Transverse colon (tissue), 4 donors: ENCODE results near the gene PDIK1L. TPM values are rescaled to one million over a fixed set of nuclear protein-coding genes. Genes with fewer than 3 reads are reported as not detected.

Experiments used
- DNase-seq: peaks from one replicate; pipeline ENCODE4 v3.0.0-alpha.2; 2019
- H3K27ac ChIP-seq, 4 donors: fragments of 200-600 bp; sonication (generic); 2 replicates each; pipeline ENCODE4 v1.5.1; 2016 to 2018; ENCODE audit warnings: inconsistent platforms in 4 of 4
- H3K27me3 ChIP-seq: fragments of 200-600 bp; sonication (generic); 2 replicates; pipeline ENCODE4 v1.5.1; 2017; ENCODE audit warnings: inconsistent platforms
- H3K36me3 ChIP-seq, 4 donors: fragments of 200-600 bp; sonication (generic); 2 replicates each; pipeline ENCODE4 v1.5.1; 2017 to 2019; ENCODE audit warnings: inconsistent platforms in 4 of 4
- H3K4me1 ChIP-seq, 4 donors: fragments of 200-600 bp; sonication (generic); 2 replicates each; pipeline ENCODE4 v1.5.1; 2017 to 2020; ENCODE audit warnings: inconsistent platforms in 4 of 4
- H3K4me3 ChIP-seq, 4 donors: fragments of 200-600 bp; sonication (generic); 1 replicate in 1 of 4; 2 replicates in 3 of 4; pipeline versions ENCODE4 v1.5.1 to v1.6.1; 2017 to 2019; ENCODE audit warnings: inconsistent platforms in 4 of 4
- H3K9me3 ChIP-seq, 2 donors: fragments of 200-600 bp; sonication (generic); 2 replicates each; pipeline ENCODE4 v1.5.1; 2017 to 2019; ENCODE audit warnings: inconsistent platforms in 2 of 2
- EP300 ChIP-seq: sonication (generic); formaldehyde crosslinking; IDR thresholded peaks from one replicate; pipeline ENCODE4 v1.6.1; 2017; ENCODE audit warnings: antibody characterized with exemption, low read depth
- POLR2A ChIP-seq: fragments of 450-650 bp; IDR thresholded peaks from one replicate; pipeline ENCODE4 v1.6.1; 2016; ENCODE audit warnings: antibody characterized with exemption, mild to moderate bottlenecking, moderate library complexity
- POLR2AphosphoS5 ChIP-seq, 3 donors: sonication (generic); formaldehyde crosslinking; IDR thresholded peaks; one replicate each; pipeline ENCODE4 v1.6.1; 2016; ENCODE audit warnings: antibody characterized with exemption in 3 of 3
- WGBS, 2 donors: methylation state at CpG; one replicate each; pipeline ENCODE4 v1.1.5; 2018; ENCODE audit warnings: low coverage in 1 of 2; 5-methylcytosine and 5-hydroxymethylcytosine counted together
- in situ Hi-C, 4 donors: fragments of 200-750 bp; cut with MboI; loops; one replicate each; pipeline versions ENCODE4 v1.15.0 to v1.15.1; 2017; ENCODE audit warnings: low sequenced_read_pairs in 3 of 4, low pct_ligation_motif_present in 1 of 4, low pct_unique_long_range_greater_than_20kb in 1 of 4
- intact Hi-C: fragments of 100-400 bp; cut with DNase I; formaldehyde crosslinking; loops from one replicate; pipeline ENCODE4 v1.15.1; 2023; ENCODE audit warnings: low total_unique reads
- total RNA-seq, 4 donors: library from RNA; depleted of rRNA; stranded (reverse); fragments of >200 nt; gene quantifications; one replicate each; pipeline ENCODE4 v1.1.0, GENCODE V29; 2016
- TF ChIP-seq, protein P1 (sequence below), 5 experiments: fragments of 200-600 bp in 3 of 5; fragments of 450-650 bp in 2 of 5; sonication (generic) in 3 of 5; IDR thresholded peaks; 1 replicate in 2 of 5; 2 replicates in 3 of 5; pipeline ENCODE4 v1.5.1; 2016 to 2017; ENCODE audit warnings: antibody characterized with exemption in 5 of 5, inconsistent platforms in 3 of 5, mild to moderate bottlenecking in 2 of 5, moderate library complexity in 1 of 5

PDIK1L gene
- total RNA-seq, 4 donors from 2014 or later = 4.0 to 15.6 (median 9.8) TPM

DNA sequence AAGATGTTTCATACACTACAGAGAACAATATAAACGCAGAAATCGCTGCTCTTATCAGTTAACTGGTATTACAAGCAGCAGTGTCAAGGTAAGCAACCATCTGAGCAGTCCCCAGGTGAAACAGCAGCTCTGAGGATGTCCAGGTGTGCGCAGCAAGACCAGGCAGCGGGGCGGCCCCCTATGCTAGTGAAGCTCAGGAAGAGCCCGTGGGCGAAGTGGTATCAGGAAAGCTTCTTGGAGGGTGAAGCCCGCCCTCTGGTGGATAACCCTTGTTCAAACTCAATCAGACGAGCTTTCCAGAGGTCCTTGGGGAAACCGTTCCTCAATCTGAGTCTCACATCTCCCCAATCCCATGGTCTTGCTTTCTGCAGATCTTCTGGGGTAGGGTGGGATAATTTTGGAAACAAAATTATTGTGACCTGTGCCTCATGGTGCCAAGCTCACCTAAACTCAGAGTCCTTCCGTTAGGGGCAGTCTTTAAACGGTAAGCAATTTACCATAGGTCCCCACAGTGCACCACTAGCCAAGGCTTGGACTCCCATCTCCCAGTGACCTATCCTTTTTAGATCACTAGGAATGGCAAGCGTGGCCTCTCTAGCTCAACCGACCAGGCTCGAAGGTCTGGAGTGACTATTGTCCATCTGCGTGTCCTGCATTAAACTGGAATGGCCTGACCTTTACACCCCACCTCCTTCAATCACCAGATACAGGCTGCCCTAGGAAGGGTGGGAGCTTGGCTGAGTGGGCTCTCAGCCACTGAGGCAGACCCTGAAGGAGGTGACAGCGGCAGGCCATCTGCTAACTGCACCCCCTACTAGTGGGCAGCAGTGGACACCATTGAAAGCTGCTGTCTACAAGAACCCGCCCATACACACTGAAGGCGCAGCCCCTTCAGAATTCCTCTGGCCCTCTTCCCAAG is 33.7 kb downstream of the PDIK1L start:
- Histone ChIP-seq H3K27ac (no peak overlapping the region), H3K36me3 (no peaks in the 10 kb centered on the region), H3K27me3 (no peaks in the 10 kb centered on the region), H3K4me3 (no peak overlapping the region), H3K4me1 (no peaks in the 10 kb centered on the region), H3K9me3 (no peaks in the 10 kb centered on the region)
- DNase-seq = peak; percentile 87
- in situ Hi-C loops = loop anchor here (5.0 to 25.0 kb wide), 4 partner anchors 38 to 108 kb away; partner anchors contain the start of gene SLC30A2 (in 2 of the 4)
- intact Hi-C loops = loop anchor here (1.0 to 10.0 kb wide), 2 partner anchors 40 to 110 kb away; no protein-coding TSS in a partner anchor
- no peak for TF ChIP-seq POLR2AphosphoS5 (IDR thresholded peaks at IDR 0.05)
- TF ChIP-seq, protein P1, sequence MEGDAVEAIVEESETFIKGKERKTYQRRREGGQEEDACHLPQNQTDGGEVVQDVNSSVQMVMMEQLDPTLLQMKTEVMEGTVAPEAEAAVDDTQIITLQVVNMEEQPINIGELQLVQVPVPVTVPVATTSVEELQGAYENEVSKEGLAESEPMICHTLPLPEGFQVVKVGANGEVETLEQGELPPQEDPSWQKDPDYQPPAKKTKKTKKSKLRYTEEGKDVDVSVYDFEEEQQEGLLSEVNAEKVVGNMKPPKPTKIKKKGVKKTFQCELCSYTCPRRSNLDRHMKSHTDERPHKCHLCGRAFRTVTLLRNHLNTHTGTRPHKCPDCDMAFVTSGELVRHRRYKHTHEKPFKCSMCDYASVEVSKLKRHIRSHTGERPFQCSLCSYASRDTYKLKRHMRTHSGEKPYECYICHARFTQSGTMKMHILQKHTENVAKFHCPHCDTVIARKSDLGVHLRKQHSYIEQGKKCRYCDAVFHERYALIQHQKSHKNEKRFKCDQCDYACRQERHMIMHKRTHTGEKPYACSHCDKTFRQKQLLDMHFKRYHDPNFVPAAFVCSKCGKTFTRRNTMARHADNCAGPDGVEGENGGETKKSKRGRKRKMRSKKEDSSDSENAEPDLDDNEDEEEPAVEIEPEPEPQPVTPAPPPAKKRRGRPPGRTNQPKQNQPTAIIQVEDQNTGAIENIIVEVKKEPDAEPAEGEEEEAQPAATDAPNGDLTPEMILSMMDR (IDR thresholded peaks at IDR 0.05) = peak; percentile 77 to 87 (median 79)
- 27 to 40% methylated on average over 2 to 18 of the region's 19 CpGs for WGBS, 2 donors

DNA sequence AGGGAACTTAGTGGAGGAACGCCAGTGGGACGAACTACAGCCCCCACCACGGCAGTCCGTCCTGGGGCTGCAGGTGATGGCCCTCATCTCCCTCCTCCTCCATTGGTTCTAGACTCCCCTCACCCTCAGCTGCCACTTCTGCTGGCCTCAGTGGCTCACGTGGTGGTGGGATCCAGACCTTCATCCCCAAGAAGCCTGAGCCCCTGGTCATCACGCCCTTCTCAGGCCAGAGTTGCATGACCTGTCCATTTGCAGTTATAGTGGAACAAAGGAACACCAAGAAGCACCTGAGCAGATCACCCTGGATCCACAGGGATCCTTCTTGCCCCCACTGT is 34.3 kb downstream of the PDIK1L start:
- WGBS, 2 donors = 30 to 53% methylated on average over 4 to 6 of the region's 6 CpGs
- Histone ChIP-seq H3K4me3 (no peak overlapping the region), H3K9me3 (no peaks in the 10 kb centered on the region), H3K27ac (no peak overlapping the region), H3K4me1 (no peaks in the 10 kb centered on the region), H3K27me3 (no peaks in the 10 kb centered on the region), H3K36me3 (no peaks in the 10 kb centered on the region)
- DNase-seq = no peak
- intact Hi-C loops = loop anchor here (1.0 to 10.0 kb wide), 2 partner anchors 41 to 111 kb away; no protein-coding TSS in a partner anchor
- in situ Hi-C loops = loop anchor here (5.0 to 25.0 kb wide), 4 partner anchors 39 to 109 kb away; partner anchors contain the start of gene SLC30A2 (in 2 of the 4)
- TF ChIP-seq POLR2AphosphoS5 (IDR thresholded peaks at IDR 0.05) (no peak), POLR2A (no peak)
- TF ChIP-seq, protein P1 (IDR thresholded peaks at IDR 0.05) = no peak

DNA sequence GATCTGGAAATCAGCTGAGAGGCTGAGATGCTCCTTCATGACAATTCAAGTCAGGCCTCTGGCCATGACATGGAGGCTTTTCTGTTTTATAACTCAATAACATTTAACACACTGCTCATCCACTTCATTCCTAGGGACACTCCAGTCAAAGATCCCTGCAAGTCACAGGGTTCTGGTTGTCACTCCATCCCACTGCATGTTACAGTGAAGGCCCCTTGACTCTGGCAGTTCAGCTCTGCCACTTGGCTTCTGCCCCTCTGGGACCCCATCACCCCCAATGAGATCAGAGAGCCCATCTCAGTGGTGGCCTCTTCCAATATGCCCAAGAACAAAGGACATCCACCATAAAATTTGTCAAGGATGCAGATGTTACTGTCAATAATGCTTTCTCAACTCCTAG is 37.3 kb downstream of the PDIK1L start:
- Histone ChIP-seq H3K4me3 (no peak overlapping the region), H3K36me3 (no peaks in the 10 kb centered on the region), H3K27me3 (no peaks in the 10 kb centered on the region), H3K9me3 (no peaks in the 10 kb centered on the region), H3K4me1 (no peaks in the 10 kb centered on the region), H3K27ac (no peak overlapping the region)
- TF ChIP-seq POLR2AphosphoS5 (IDR thresholded peaks at IDR 0.05) (no peak), POLR2A (no peak), EP300 (no peak)
- TF ChIP-seq, protein P1 (IDR thresholded peaks at IDR 0.05) = no peak
- DNase-seq = no peak
- intact Hi-C loops (loop anchor here (10.0 kb wide), 1 partner anchor 114 kb away; no protein-coding TSS in a partner anchor), in situ Hi-C loops (loop anchor here (5.0 to 25.0 kb wide), 4 partner anchors 42 to 112 kb away; partner anchors contain the start of gene SLC30A2 (in 2 of the 4))

DNA sequence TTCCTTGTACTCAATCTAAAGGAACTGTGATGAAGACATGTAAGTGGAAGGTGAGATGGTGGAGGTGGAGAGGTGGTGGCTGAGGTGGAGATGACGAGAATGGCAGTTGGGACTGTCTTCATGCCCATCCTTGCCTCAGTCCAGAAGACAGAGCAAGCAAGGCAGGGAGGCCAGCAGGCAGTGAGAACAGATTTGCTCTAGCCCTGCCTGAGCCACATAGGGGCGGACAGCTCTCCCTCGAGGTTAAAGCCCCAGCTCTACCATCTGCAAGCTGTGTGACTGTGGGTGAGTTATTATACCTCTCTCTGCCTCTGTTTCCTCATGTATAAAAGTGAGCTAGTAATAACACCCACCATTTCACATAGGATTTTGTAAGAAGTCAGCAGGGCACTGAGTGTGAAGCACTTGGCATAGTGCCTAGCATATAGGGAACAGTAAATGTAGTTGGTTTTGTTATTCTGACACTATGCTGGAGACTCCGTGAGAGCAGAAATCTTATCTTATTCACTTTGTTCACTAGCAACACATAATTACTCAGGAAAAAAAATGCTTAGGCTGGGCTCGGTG is 42.4 kb downstream of the PDIK1L start:
- Histone ChIP-seq H3K4me3 (no peak overlapping the region), H3K27me3 (peaks cover 30% of the 10 kb centered on the region), H3K9me3 (no peaks in the 10 kb centered on the region), H3K27ac (no peak overlapping the region), H3K4me1 (no peaks in the 10 kb centered on the region), H3K36me3 (no peaks in the 10 kb centered on the region)
- DNase-seq = no peak
- WGBS, 2 donors = 17 to 58% methylated on average over 2 to 5 of the region's 5 CpGs
- in situ Hi-C loops = loop anchor here in 2 of 4 donors (25.0 kb wide), 1 partner anchor 117 kb away; the partner anchor contains the start of gene SLC30A2 (in 2 of the 2)
- intact Hi-C loops = no loop called here
- TF ChIP-seq POLR2A (no peak), EP300 (no peak), POLR2AphosphoS5 (IDR thresholded peaks at IDR 0.05) (no peak)
- TF ChIP-seq, protein P1 (IDR thresholded peaks at IDR 0.05) = no peak
